Karpas-422 (cell line): ENCODE results near the gene RETREG2. TPM values are rescaled to one million over a fixed set of nuclear protein-coding genes. Genes with fewer than 3 reads are reported as not detected.
A peak's percentile ranks its signal among the peaks of the same experiment; 100 is the strongest.

Experiments used
- DNase-seq: peaks from one replicate; pipeline ENCODE4 v3.0.0-alpha.2; 2015
- H2AFZ ChIP-seq: fragments of 200-600 bp; sonication (generic); 2 replicates; pipeline ENCODE4 v1.6.1; 2014; ENCODE audit warnings: antibody characterized with exemption, low read length, mixed read lengths
- H3K27ac ChIP-seq: fragments of 200-600 bp; sonication (generic); 2 replicates; pipeline ENCODE4 v1.5.1; 2014; ENCODE audit warnings: mild to moderate bottlenecking, low read length, moderate library complexity
- H3K27me3 ChIP-seq: fragments of 200-600 bp; sonication (generic); 2 replicates; pipeline ENCODE4 v1.6.1; 2014; ENCODE audit warnings: low read length, mixed read lengths
- H3K36me3 ChIP-seq: fragments of 200-600 bp; sonication (generic); 2 replicates; pipeline ENCODE4 v1.6.1; 2014; ENCODE audit warnings: low read length, mixed read lengths; ENCODE audit not compliant: insufficient read depth
- H3K4me1 ChIP-seq: fragments of 200-600 bp; sonication (generic); 2 replicates; pipeline ENCODE4 v1.6.1; 2014; ENCODE audit warnings: mild to moderate bottlenecking, low read length, mixed read lengths
- H3K4me2 ChIP-seq: fragments of 200-600 bp; sonication (generic); 2 replicates; pipeline ENCODE4 v1.6.1; 2014; ENCODE audit warnings: low read length, low read depth, mild to moderate bottlenecking; ENCODE audit not compliant: poor library complexity, severe bottlenecking
- H3K4me3 ChIP-seq: fragments of 200-600 bp; sonication (generic); 2 replicates; pipeline ENCODE4 v1.5.1; 2014; ENCODE audit warnings: mild to moderate bottlenecking, antibody characterized with exemption, low read length, mixed read lengths
- H3K79me2 ChIP-seq: fragments of 200-600 bp; sonication (generic); 2 replicates; pipeline ENCODE4 v1.6.1; 2014; ENCODE audit warnings: mild to moderate bottlenecking, low read length, mixed read lengths
- H3K9ac ChIP-seq: fragments of 200-600 bp; sonication (generic); 2 replicates; pipeline ENCODE4 v1.6.0; 2014; ENCODE audit warnings: low read length
- H3K9me2 ChIP-seq: fragments of 200-600 bp; sonication (generic), shearing (Covaris generic); replicated peaks from 2 replicates; pipeline ENCODE4 v1.6.0; 2014; ENCODE audit warnings: mild to moderate bottlenecking, low read length, moderate library complexity; ENCODE audit not compliant: insufficient read depth
- H3K9me3 ChIP-seq: fragments of 300-700, 200-600 bp; sonication (generic); 2 replicates; pipeline ENCODE4 v1.6.1; 2014; ENCODE audit warnings: low read length, mixed read lengths
- H4K20me1 ChIP-seq: fragments of 200-600 bp; sonication (generic); 2 replicates; pipeline ENCODE4 v1.6.1; 2014; ENCODE audit warnings: mild to moderate bottlenecking, antibody characterized with exemption, low read length, low read depth; ENCODE audit not compliant: insufficient read depth
- total RNA-seq: library from RNA; depleted of rRNA; stranded (reverse); fragments of >200 nt; shearing (Covaris generic); gene quantifications from 2 replicates; pipeline ENCODE4 v1.2.3, GENCODE V29; 2014; ENCODE audit warnings: low replicate concordance

RETREG2 gene
- total RNA-seq, 1 experiment from 2014 or later, result 61.1 TPM

DNA sequence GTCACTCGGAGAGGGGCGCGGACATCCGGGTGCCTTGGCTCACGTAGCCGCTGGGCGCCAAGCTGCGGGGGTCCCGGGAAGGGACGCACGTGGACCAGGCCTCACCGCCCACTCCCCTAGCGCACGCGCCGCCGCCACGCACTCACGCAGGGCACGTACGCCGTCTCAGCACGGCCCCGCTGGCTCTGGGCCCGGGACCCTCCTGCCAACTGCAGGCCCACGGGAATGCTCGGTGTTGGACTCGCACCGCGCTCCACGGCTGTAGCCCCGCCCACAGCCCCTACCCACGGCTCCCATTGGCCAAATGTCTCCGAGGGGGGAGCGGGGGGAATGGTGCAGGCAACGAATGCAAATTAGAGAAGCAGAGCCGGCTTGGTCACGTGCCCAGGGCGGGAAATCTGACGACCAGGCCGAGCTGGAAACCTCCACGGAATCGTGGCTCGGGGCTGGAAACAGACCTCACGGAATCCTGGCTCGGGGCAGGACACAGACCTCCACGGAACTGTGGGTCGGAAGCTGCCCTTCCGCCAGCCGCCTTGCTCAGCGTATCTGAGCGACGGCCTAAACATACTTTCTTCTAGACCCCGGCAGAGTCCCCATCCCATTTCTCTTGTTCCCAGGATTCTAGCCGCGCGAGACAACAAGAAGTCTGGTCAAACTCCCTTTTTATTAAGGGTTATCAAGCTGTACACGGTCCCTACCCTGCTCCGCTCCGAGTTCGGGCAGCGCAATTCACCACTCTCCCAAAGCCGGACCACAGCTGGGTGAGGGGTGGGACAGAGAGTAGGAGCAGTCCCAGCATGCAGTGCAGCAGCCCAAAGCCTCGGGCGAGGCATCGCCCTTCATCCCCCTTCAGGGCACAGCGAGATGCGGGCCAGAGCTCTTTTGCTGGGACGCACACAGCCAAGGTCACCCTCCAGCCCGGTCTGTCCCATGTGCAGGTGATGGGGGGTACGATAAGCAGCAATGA is 40.9 kb downstream of the RETREG2 start, which contains the start of gene ABCB6:
Gene ABCB6 (minus strand): TSS at position 227 of the 970 bp plus-strand sequence. CDS start 285 bp downstream, outside the sequence.
- DNase-seq, result peak; percentile 98
- H3K4me2 ChIP-seq, result peak within 1 kb of the TSS; percentile 82
- no peaks in the 10 kb centered on the region for H4K20me1 ChIP-seq
- peaks cover 21% of the 10 kb centered on the region; the same call in 1 of the 2 replicates for H3K36me3 ChIP-seq
- H3K9me2 ChIP-seq, result no peaks in the 10 kb centered on the region
- peak within 1 kb of the TSS; percentile 51; the same call in 1 of the 2 replicates for H3K27ac ChIP-seq
- no peaks in the 10 kb centered on the region for H3K27me3 ChIP-seq
- H3K4me3 ChIP-seq, result peak within 1 kb of the TSS; percentile 75
- H3K9me3 ChIP-seq, result no peaks in the 10 kb centered on the region
- peaks cover 26% of the 10 kb centered on the region for H3K4me1 ChIP-seq
- peaks cover 27% of the 10 kb centered on the region for H3K79me2 ChIP-seq
- H3K9ac ChIP-seq, result peak within 1 kb of the TSS; percentile 80
- no peak within 1 kb of the TSS for H2AFZ ChIP-seq

DNA sequence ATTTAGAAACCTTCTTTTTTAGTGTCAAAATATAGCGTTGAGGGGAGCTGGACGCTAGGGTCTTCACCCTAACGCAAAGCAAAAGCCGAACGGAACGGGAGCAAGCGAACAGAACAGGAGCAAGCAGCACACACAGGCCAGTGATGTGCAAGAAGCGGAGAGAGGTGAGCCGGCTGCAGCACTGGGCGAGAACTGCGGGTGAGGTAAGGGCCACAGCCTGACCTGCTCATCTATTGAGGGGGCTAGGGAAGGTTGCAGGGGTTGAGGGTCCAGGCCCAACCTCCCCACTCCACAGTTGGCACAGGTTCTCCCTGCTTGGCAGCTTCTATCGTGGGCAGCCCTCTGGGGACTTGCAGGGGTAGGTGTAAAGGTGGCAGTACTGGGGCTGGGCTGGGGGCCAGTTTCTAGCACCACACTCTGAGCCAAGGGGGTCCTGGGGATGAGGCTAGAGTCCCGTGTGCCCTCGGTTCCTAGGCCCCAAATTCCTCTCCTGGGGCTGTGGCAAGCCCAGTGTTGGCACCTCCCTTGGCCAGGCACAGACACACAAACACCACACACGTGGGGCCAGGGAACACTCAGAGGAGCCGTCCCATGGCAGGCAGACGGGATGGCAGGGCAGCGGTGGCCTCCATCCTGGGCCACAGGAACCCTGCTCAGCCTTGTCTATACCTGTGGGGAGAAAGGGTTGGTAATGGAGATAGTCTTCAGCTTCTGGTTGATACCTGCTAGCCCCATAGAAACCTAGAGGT is 41.9 kb downstream of the RETREG2 start:
- Histone ChIP-seq H3K4me1 (peaks cover 26% of the 10 kb centered on the region), H3K27ac (no peak overlapping the region), H3K9ac (no peak overlapping the region), H3K4me2 (no peak overlapping the region), H2AFZ (no peak overlapping the region), H3K27me3 (no peaks in the 10 kb centered on the region), H3K36me3 (peaks cover 17% of the 10 kb centered on the region; the same call in 1 of the 2 replicates), H3K9me2 (no peaks in the 10 kb centered on the region), H3K9me3 (no peaks in the 10 kb centered on the region), H4K20me1 (no peaks in the 10 kb centered on the region), H3K4me3 (no peak overlapping the region), H3K79me2 (peaks cover 27% of the 10 kb centered on the region)
- no peak for DNase-seq

DNA sequence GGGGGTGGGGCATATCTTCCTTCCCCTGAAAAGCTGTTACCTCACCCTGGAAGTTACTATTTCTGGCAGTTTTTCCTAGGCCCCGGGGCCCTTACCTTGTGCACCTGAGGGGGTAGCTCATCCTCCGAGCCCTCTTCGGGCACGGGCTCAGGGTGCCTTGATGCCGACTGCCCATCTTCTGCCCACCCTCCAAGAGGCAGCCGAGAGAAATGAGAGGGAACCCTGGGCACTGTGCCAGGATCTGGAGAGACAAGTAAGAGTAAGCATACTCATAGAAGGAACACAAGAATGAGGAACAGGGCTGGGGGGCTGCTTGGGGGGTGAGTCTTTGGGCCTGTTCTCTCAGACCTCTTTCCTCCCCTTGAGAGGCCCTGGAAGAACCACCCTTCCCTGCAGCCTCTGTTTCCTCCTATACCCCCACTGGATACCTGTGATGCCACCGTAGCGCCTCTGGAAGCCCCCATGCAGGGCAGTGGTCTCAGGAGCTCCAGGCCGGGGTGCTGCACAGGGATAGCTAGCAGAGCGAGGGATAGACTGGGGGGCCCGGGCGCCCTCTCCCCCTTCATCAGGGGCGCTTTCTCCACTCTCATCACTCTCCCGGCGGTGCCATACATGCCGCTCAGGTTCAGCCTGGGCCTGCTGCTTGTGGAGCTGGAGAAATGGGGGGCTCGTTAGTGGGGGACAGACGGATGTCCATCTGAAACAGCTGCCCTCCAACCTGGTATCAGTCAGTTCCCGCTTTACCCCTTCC is 42.8 kb downstream of the RETREG2 start:
- Histone ChIP-seq H3K36me3 (0 out of 2 replicates have a peak, but pooled peaks cover 18% of the 10 kb centered on the region), H3K9me3 (no peaks in the 10 kb centered on the region), H3K4me3 (no peak overlapping the region), H4K20me1 (no peaks in the 10 kb centered on the region), H2AFZ (no peak overlapping the region), H3K27ac (no peak overlapping the region), H3K79me2 (peaks cover 22% of the 10 kb centered on the region), H3K4me2 (no peak overlapping the region), H3K27me3 (no peaks in the 10 kb centered on the region), H3K4me1 (peaks cover 26% of the 10 kb centered on the region), H3K9me2 (no peaks in the 10 kb centered on the region), H3K9ac (no peak overlapping the region)
- DNase-seq, result no peak

DNA sequence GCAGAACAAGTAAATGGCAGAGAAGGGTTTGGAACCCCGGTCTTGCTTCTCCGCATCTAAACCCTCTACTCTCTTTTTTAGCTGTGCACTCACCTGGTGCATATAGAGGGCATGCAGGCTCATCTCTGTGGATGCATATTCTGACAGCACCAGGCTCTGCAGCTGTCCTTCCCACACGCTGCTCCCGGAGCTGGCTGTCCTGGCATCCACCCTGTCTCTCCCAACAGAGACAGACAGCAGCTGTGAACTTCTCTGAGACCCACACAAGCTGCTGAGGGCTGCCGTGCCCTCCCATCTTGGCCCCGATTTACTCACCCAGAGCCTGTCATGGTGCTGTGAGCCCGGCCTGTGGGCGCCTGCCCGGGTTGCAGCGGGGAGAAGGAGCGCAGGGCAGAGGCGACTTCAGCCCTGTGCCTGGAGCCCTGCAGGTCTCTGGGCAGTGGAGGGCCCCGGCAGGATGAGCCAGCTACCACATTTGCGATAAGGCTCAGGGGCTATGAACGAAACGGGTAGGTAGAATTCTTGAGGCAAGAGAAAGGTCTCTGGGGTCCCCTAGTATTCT is 44.0 kb downstream of the RETREG2 start:
- no peaks in the 10 kb centered on the region for H3K9me2 ChIP-seq
- no peak overlapping the region for H2AFZ ChIP-seq
- H3K4me3 ChIP-seq, result no peak overlapping the region
- no peaks in the 10 kb centered on the region for H3K9me3 ChIP-seq
- H3K4me2 ChIP-seq, result no peak overlapping the region
- no peak overlapping the region for H3K9ac ChIP-seq
- H3K36me3 ChIP-seq, result peaks cover 23% of the 10 kb centered on the region; the same call in 1 of the 2 replicates
- peaks cover 19% of the 10 kb centered on the region for H3K79me2 ChIP-seq
- no peaks in the 10 kb centered on the region for H4K20me1 ChIP-seq
- H3K4me1 ChIP-seq, result peaks cover 19% of the 10 kb centered on the region
- no peak for DNase-seq
- no peak overlapping the region for H3K27ac ChIP-seq
- H3K27me3 ChIP-seq, result no peaks in the 10 kb centered on the region

DNA sequence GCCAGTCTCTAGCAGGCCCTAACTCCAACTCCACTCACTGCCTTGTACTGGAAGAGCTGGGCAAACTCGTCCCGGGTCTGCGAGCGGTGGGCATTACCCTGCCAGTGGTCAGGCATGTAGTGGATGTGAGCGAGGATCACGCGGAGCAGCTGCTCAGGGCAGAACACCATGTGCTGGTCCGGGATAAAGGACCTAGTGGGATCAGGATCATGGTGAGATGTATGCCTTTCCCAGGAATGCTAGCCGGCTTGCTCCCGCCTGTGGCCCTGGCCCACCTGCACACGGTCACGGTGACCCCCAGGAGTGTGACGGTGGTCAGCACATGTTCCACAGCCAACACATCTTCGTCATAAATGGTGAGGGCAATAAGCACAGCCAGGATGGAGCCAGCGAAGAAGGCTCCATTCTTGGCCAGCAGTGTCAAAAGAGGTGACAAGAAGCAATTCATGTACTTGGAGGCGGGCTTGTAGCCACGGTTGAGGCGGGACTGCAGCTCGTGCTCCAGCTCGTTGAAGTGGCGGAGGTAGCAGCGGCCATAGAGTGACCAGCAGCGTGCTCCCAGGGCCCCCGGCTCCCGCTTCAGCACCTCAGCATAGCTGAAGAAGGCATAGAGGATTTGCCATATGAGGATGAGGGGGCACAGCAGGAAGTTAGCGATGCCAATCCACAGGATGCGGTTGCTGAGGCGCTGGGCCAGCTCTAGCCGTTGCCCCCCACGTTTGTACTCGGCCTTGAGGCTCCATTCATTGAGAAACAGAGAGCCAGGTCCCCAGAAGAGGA is 45.9 kb downstream of the RETREG2 start:
- Histone ChIP-seq H3K4me2 (no peak overlapping the region), H3K4me3 (no peak overlapping the region), H2AFZ (no peak overlapping the region), H3K27me3 (no peaks in the 10 kb centered on the region), H3K27ac (no peak overlapping the region), H4K20me1 (no peaks in the 10 kb centered on the region), H3K9me3 (no peaks in the 10 kb centered on the region), H3K36me3 (peaks cover 24% of the 10 kb centered on the region; the same call in 1 of the 2 replicates), H3K9ac (no peak overlapping the region), H3K4me1 (peaks cover 14% of the 10 kb centered on the region), H3K79me2 (peaks cover 26% of the 10 kb centered on the region), H3K9me2 (no peaks in the 10 kb centered on the region)
- DNase-seq, result no peak

DNA sequence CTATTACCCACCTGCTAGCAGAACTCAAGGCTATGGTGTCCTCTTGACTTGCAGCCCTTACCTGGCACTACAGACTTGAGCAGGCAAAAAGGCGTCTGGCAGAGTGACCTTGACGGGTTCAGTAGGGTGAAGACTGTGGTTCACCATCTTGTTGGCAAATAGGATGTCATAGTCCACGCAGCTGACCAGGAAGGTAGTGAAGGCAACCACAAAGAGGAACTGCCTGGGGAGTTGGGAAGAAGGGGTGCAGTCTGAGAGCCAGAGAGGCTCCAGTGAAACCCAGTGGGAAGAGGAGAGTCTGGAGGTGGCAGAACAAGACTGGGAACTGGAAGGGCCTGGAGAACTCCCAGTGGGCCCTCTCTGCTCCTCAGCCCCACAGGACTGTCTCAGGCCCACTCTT is 47.3 kb downstream of the RETREG2 start:
- H3K4me3 ChIP-seq, result no peak overlapping the region
- H3K9me3 ChIP-seq, result no peaks in the 10 kb centered on the region
- peaks cover 34% of the 10 kb centered on the region for H3K79me2 ChIP-seq
- DNase-seq, result no peak
- H4K20me1 ChIP-seq, result no peaks in the 10 kb centered on the region
- H3K4me1 ChIP-seq, result peaks cover 12% of the 10 kb centered on the region
- no peak overlapping the region for H3K9ac ChIP-seq
- no peaks in the 10 kb centered on the region for H3K9me2 ChIP-seq
- H3K27me3 ChIP-seq, result no peaks in the 10 kb centered on the region
- H3K36me3 ChIP-seq, result peaks cover 19% of the 10 kb centered on the region; the same call in 1 of the 2 replicates
- no peak overlapping the region for H3K4me2 ChIP-seq
- no peak overlapping the region for H2AFZ ChIP-seq
- no peak overlapping the region for H3K27ac ChIP-seq
